Testis (tissue), 2 donors: Measurements from ENCODE around the gene OPCML.

Experiments used
- POLR2A ChIP-seq: fragments of 450-650 bp; IDR thresholded peaks from one replicate; pipeline ENCODE4 v1.6.1; 2017; ENCODE audit warnings: antibody characterized with exemption, mild to moderate bottlenecking, moderate library complexity
- TF ChIP-seq, protein P1 (sequence below), 3 experiments: fragments of 450-650 bp in 2 of 3; fragments of 200-600 bp in 1 of 3; sonication (generic) in 1 of 3; IDR thresholded peaks; one replicate each; pipeline ENCODE4 v1.5.1; 2016 to 2019; ENCODE audit warnings: antibody characterized with exemption in 3 of 3, mild to moderate bottlenecking in 2 of 3, moderate library complexity in 1 of 3

DNA sequence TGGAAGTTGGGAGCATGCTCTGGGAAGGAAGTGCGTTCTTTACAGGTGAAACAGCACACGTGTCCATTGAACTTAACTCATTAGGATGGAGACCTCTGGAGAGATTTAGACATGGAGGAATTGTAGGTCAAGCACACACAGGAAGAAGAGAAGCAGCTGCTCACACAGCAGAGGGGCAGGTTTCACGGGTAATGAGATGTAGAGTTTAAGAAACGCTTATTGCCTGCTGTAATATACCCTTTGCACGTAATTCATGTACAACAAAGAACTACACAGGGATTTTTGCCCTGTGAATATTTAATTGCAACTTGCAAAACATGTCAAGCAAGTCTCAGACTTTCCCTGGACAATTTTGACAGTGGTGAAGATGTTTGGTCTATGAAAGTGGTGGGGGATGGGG lies 508.0 kb downstream of the OPCML start:
- no peak for TF ChIP-seq POLR2A
- TF ChIP-seq, protein P1, sequence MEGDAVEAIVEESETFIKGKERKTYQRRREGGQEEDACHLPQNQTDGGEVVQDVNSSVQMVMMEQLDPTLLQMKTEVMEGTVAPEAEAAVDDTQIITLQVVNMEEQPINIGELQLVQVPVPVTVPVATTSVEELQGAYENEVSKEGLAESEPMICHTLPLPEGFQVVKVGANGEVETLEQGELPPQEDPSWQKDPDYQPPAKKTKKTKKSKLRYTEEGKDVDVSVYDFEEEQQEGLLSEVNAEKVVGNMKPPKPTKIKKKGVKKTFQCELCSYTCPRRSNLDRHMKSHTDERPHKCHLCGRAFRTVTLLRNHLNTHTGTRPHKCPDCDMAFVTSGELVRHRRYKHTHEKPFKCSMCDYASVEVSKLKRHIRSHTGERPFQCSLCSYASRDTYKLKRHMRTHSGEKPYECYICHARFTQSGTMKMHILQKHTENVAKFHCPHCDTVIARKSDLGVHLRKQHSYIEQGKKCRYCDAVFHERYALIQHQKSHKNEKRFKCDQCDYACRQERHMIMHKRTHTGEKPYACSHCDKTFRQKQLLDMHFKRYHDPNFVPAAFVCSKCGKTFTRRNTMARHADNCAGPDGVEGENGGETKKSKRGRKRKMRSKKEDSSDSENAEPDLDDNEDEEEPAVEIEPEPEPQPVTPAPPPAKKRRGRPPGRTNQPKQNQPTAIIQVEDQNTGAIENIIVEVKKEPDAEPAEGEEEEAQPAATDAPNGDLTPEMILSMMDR (IDR thresholded peaks at IDR 0.05) = no peak
